ENCODE data around the gene FEM1A. TPM values are rescaled to one million over a fixed set of nuclear protein-coding genes. Genes with fewer than 3 reads are reported as not detected.

The FEM1A gene
- total RNA-seq, 2 donors from 2014 or later: 8.0 to 20.4 TPM

- Histone ChIP-seq H3K9me3 (no peaks in the 10 kb centered on the region), H3K27ac (peak overlapping the region in 2 of 4 donors; percentile 12 to 34), H3K36me3 (replicated peaks in 1 of 2; ENCODE audit: insufficient read depth in 1 of 2, low read depth in 2 of 2) (no peaks in the 10 kb centered on the region), H3K27me3 (no peaks in the 10 kb centered on the region), H3K4me1 (peaks cover 14% of the 10 kb centered on the region), H3K4me3 (no peak overlapping the region)
- 25 to 60% methylated on average over 2 to 10 of the region's 10 CpGs for WGBS, 2 donors
- DNase-seq: peak in 1 of 4 donors; percentile 14
- no peak for ATAC-seq
- no peak for TF ChIP-seq POLR2A (IDR thresholded peaks at IDR 0.05)
- no peak for TF ChIP-seq CTCF (IDR thresholded peaks at IDR 0.05)
- intact Hi-C loops (cut with DNase I): no loop called here
Observed at GRCh38 chr19:4760285-4760650, 31.3 kb upstream of the FEM1A start.

- intact Hi-C loops (cut with DNase I): no loop called here
- WGBS, 2 donors: 69 to 75% methylated on average over 6 of the region's 6 CpGs
- H3K4me3 ChIP-seq: no peak overlapping the region
- DNase-seq: no peak
- no peaks in the 10 kb centered on the region for H3K27me3 ChIP-seq
- no peak overlapping the region for H3K27ac ChIP-seq
- no peaks in the 10 kb centered on the region for H3K36me3 ChIP-seq (replicated peaks in 1 of 2; ENCODE audit: insufficient read depth in 1 of 2, low read depth in 2 of 2)
- H3K9me3 ChIP-seq: no peaks in the 10 kb centered on the region
- TF ChIP-seq POLR2A (IDR thresholded peaks at IDR 0.05) (no peak), CTCF (IDR thresholded peaks at IDR 0.05) (no peak)
- H3K4me1 ChIP-seq: peaks cover 14% of the 10 kb centered on the region
- ATAC-seq: no peak
Observed at GRCh38 chr19:4763021-4763420, 28.5 kb upstream of the FEM1A start.

DNA sequence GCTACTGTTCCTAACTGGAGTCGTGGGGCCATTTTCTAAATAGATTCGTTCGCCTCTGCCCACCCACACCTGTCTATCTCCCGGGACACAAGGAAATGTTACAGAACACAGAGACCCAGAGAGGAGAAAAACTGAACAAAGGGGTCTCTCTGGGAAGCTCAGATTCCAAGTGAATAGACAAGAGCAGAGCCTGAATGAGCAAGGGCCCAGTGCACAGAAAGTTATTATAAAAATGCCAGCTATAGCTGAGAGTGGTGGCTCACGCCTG, 27.2 kb upstream of the FEM1A start:
- Histone ChIP-seq H3K27me3 (no peaks in the 10 kb centered on the region), H3K4me3 (no peak overlapping the region), H3K9me3 (no peaks in the 10 kb centered on the region), H3K36me3 (replicated peaks in 1 of 2; ENCODE audit: insufficient read depth in 1 of 2, low read depth in 2 of 2) (no peaks in the 10 kb centered on the region), H3K27ac (no peak overlapping the region), H3K4me1 (peaks cover 14% of the 10 kb centered on the region)
- 36 to 45% methylated on average over 5 of the region's 5 CpGs for WGBS, 2 donors
- ATAC-seq (no peak), DNase-seq (no peak)
- intact Hi-C loops (cut with DNase I): no loop called here
- no peak for TF ChIP-seq CTCF (IDR thresholded peaks at IDR 0.05)
- no peak for TF ChIP-seq POLR2A (IDR thresholded peaks at IDR 0.05)

DNA sequence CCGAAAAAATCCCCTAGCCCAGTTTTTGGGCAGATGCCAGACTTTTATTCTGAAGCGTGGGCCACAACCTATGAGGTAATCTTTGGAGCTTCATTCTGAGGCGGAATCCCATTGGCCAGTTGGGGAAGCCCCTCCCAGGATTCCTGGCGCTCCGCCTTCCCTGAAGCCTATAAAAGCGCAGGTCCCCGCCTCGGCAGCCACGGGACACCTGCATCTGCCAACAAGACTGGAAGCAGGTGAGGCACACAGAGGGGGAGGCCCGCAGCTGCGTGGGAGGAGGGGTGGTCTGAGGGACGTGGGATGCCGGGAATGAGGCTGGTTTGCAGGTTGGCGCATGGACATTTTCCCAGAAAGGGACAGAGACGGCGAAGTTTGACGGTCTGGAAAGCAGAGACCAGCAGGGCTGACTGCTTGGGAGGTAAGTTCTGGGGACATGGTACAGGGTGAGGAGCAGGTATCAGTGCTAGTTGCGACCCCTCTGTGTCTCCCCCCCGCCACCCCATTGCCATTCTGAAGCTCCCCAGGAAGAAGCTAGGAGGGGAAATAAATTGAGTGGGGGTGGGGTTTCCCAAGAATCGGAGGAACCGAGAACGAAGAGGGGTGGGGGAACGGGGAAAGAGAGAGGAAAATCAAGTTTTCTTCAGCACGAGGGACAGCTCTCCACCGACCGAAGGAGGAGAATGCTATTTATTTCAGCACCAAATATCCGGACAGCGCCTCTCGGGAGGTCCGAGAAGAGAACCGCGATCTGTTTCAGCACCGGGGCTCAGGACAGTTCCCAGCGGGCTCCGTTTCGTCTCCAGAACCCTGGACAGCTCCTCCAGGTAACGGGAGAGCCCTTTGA, 22.4 kb upstream of the FEM1A start:
- H3K4me3 ChIP-seq: no peak overlapping the region

More for the DNA sequence above, 22.4 kb upstream of the FEM1A start:
- H3K27ac ChIP-seq: no peak overlapping the region
- DNase-seq (peak; percentile 85 to 90 (median 87)), ATAC-seq (peak; percentile 90)
- H3K9me3 ChIP-seq: no peaks in the 10 kb centered on the region
- 4 to 7% methylated on average over 20 to 37 of the region's 37 CpGs for WGBS, 2 donors
- no peaks in the 10 kb centered on the region for H3K36me3 ChIP-seq (replicated peaks in 1 of 2; ENCODE audit: insufficient read depth in 1 of 2, low read depth in 2 of 2)
- TF ChIP-seq CTCF (IDR thresholded peaks at IDR 0.05) (no peak), POLR2A (IDR thresholded peaks at IDR 0.05) (peak in 2 of 3 donors; percentile 57 to 74)
- intact Hi-C loops (cut with DNase I): no loop called here
- no peaks in the 10 kb centered on the region for H3K27me3 ChIP-seq
- no peaks in the 10 kb centered on the region for H3K4me1 ChIP-seq

All from body of pancreas (tissue), 4 donors.